Activated CD4-positive, alpha-beta T cell treated with anti-CD3 and anti-CD28 coated beads for 1 hour (primary cell): ENCODE data around the gene TPRG1L.
A peak's percentile ranks its signal among the peaks of the same experiment; 100 is the strongest.

ENCODE experiments used
- DNase-seq: peaks from one replicate; pipeline ENCODE4 v3.0.0-alpha.2; 2020

TPRG1L gene

GRCh38 chr1:3649342-3650247 is 24.8 kb downstream of the TPRG1L start, which contains the start of gene WRAP73:
WRAP73 (minus strand) TSS chr1:3650103; CDS start chr1:3649999, 104 bp downstream.
- peak; percentile 84 for DNase-seq

GRCh38 chr1:3650248-3651025 is 25.6 kb downstream of the TPRG1L start:
- DNase-seq: no peak

DNA sequence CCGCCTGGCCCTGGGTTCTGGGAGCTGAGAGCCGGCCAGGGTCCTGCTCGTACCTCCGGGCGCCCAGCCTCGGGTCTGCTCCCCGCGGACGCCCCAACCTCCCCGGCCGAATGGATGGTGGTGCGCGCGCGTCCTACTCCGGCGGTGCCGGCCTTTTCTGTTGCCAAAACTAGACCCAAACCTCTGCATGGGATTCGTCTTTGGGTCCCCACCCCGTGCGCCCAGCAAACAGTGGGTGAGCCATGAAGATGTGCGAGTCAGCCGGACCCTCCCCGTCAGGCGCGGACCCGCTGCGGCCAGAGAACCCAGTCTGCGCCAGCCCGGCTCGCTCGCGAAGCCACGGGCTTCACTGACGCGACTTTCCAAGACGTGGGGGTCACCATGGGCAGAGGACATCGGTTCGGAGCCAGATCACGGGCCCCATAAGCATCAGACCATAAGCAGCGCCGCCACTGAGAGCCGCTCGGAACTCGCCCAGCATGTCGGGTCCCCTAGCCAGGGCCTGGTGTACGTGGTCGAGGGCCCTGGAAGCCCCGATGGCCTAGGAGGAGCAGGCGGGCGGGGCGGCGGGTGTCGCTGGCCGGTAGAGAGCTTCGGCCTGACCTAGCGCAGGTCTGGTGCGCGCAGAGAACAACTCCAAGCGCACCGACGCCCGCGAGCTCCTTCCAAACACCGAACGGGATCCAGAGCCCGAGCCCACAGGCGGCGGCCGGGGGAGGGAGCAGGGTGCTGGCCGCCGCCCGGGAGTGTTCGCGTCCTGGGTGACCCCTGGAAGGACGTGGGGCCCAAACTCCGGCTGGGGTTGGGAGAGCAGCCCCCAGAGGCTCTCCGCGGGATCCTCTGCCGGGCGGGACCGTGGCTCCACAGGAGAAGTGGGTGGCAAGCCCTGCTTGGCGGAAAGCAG is 26.5 kb downstream of the TPRG1L start:
- no peak for DNase-seq

DNA sequence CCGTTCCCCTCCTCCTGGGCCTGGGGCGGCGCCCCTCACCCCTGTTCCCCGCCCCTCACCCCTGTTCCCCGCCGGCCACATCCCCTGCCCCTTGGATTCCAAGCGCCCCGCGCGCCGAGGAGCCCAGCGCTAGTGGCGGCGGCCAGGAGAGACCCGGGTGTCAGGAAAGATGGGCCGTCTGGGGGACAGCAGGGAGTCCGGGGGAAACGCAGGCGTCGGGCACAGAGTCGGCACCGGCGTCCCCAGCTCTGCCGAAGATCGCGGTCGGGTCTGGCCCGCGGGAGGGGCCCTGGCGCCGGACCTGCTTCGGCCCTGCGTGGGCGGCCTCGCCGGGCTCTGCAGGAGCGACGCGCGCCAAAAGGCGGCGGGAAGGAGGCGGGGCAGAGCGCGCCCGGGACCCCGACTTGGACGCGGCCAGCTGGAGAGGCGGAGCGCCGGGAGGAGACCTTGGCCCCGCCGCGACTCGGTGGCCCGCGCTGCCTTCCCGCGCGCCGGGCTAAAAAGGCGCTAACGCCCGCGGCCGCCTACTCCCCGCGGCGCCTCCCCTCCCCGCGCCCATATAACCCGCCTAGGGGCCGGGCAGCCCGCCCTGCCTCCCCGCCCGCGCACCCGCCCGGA is 27.2 kb downstream of the TPRG1L start, which contains the start of gene TP73:
TP73 (plus strand) TSS at position 587 of the 618 bp plus-strand sequence. CDS start 29,850 bp downstream, outside the sequence.
- DNase-seq: no peak

DNA sequence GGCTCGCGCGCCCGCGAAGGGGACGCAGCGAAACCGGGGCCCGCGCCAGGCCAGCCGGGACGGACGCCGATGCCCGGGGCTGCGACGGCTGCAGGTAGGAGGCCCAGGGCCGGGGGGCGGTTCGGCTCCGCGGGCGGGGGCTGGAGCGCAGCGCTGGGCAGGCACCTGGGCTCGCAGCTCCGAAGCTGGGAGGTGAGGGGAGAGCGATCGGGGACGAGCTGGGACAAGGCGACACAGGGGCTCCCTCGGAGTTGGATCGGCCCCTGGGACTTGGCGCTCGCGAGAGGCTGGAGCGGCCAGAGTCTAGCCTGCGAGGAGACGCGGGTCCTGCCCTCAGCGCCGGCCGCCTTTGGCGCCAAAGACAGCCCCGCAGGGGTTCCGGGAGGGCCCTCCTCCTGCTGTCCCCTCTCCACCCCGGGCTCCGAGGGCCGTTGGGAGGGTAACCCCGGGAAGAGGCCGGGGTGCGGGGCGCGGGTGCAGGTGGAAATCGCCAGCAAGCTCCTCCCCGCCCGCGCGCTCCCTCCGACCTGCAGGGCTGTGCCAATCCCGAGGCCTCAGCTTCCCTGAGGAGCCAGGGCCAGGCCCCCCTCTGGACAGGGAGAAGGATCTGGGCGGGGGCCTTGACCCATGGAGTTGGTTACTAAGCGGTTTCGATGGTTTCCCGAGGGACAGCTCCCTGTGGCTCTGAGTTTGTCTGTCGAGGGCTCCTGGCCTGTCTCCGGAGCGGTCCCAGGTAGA is 27.9 kb downstream of the TPRG1L start:
- DNase-seq: no peak

DNA sequence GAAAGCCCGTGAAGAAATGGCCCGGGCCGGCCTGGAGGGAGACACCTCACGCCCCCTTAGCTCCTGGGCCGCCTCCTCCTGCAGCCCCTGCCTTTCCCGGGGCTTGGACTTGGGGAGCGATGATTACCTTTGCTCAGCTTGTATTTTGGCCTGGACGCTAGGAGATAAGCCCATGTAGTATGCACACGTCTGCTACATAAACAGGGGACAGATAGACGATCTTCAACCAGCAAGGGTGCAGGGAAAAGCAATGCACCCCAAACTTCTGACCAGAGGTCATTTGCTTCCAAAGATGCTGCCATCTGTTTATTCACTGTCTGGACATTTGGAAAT is 28.4 kb downstream of the TPRG1L start:
- DNase-seq: no peak

DNA sequence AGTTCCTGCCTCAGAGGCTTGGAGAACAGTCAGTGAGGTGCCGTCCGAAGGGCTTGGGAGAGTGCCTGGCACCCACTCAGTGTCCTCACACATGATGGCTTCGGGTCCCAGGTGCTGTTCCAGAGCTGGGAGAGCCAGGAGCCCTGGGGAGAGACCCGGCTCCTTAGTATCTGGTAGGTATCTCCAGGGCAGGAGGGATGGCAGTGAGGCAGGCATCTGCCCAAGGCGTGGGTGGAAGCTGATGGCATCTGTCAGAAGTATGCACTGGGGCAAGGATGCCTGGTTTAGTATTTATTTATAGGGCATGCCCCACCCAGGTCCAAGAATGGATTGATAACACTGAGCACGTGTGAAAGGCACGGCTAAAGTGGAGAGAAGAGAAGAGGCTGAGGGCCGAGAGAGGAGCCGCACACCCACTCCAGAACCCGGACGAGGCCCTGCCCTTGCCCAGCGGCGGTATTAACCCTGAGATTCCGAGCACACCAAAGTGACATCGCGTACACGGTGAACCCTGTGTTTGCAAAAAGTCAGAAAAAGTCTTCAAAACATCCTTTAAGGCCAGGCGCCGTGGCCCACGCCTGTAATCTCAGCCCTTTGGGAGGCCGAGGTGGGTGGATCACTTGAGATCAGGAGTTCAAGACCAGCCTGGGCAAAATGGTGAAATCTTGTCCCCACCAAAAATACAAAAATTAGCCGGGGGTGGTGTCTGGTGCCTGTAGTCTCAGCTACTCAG is 29.9 kb downstream of the TPRG1L start:
- no peak for DNase-seq

GRCh38 chr1:3656450-3657095 is 31.8 kb downstream of the TPRG1L start:
- DNase-seq: no peak

- no peak for DNase-seq
Measured at GRCh38 chr1:3657096-3657475, 32.3 kb downstream of the TPRG1L start.

GRCh38 chr1:3657578-3658230 is 32.9 kb downstream of the TPRG1L start:
- no peak for DNase-seq

- no peak for DNase-seq
Measured at GRCh38 chr1:3658231-3658615, 33.4 kb downstream of the TPRG1L start.

- DNase-seq: no peak
Measured at GRCh38 chr1:3659093-3659492, 34.3 kb downstream of the TPRG1L start.

- DNase-seq: no peak
Measured at GRCh38 chr1:3660704-3661103, 35.9 kb downstream of the TPRG1L start.

DNA sequence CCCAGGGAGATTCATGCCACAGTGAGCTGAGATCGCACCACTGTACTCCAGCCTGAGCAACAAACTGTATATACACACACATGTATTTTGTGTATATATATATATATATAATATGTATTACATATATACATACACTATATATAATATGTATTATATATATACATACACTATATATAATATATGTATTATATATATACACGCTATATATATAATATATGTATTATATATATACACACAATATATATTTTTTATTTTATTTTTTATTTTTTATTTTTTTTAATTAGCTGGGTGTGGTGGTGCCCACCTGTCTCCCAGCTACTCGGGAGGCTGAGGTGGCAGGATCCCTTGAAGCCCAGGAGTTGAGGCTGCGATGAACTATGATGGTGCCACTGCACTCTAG is 36.8 kb downstream of the TPRG1L start:
- no peak for DNase-seq

DNA sequence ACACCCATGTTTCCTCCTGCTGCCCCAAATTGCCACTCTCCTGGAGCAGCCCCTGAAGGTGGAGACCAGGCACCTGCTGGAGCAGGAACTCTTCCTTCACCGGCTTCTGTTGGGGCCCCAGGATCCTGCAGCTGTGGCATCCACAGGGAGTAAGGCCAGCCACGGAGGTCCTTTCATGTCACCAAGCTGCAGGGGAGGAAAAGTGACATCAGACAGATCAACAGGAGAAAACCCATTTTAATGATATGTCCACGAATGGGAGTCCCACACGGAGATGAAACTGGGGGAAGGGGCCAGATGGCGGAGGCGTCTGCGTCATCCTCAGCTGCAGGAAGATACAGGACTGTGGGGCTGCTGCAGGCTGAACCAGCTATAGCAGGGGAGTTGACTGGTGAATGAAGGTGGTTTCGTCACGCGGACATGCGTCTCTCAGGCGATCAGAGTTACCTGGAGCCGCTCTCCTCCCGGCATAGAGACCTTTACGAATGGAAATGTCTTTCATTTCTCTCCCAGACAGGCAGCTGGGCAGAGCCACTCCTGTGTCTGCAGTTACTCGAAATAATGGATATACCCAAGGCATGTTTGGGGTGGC is 37.4 kb downstream of the TPRG1L start:
- no peak for DNase-seq

DNA sequence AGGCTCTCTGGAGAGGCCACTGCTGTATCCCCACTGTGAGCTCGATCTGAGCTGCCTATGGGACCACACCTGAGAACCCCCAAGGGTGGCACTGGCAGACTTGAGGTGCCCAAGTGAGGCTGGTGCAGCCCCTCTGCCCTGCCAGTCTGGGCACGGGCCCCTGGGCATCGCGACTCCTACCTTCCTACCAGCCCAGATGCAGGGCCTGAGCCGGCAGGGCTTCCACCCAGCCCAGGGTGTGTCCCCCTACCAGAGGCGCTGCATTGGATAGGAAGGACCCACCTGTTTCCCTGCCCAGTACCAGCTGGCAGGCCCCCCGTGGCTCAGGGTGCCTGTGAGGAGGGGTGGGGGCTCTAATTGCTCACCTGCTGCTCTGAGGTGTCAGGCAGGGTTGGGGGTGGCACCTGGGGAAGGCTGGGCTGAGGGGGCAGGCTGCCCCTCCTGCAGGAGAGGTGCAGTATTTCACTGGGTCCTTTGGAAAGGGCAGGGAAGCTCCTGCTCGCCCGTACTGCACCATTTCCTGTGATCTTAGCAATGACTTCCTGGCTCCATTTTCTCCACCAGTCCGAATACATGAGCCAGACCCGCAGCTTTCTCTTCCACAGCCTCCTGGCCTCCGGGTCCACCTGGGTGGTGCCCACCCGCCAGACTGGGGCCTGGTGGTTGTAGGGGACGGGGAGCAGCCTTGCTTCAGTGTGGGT is 39.3 kb downstream of the TPRG1L start:
- DNase-seq: no peak

DNA sequence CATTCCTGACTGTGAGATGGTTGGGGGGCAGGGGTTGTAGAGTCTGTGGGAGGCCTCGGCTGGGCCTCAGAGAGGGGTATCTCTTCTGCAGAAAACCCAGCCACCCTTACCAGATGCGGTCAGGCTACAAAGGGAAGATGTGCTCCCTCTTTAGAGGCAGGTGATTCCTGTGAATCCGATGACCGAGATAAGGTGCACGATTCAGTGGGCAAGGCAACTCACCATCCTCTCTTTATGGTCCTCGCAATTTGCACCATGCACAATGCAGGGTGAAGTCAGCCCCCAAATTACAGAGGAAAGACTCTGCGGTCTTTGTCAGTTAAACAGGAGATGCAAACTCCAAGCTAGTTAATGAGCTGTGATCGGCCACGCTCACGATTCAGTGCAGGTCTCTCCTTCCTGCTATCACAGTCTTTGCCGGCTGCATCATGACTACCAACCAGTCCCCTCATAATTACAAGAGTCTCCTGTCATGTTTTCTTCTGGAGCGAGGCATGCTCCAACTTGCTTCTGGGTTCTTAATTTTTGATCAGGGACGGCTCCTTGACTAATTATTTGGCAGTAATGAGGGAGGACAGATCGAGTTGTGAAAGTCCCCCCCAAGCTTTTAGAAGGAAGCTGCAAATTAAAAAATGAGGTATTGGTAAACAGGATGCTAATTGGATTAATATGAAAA is 40.0 kb downstream of the TPRG1L start:
- DNase-seq: no peak

- no peak for DNase-seq
Measured at GRCh38 chr1:3668148-3668547, 43.3 kb downstream of the TPRG1L start.
